Panc1 (cell line): ENCODE data around the gene PARD6B.

Experiments
- CTCF ChIP-seq: fragments of 450-650 bp; IDR thresholded peaks from 2 replicates; pipeline ENCODE4 v1.5.1; 2017; ENCODE audit warnings: mild to moderate bottlenecking
- REST ChIP-seq, 2 experiments: IDR thresholded peaks; 2 replicates each; pipeline ENCODE4 v1.6.1; 2011 to 2012; ENCODE audit warnings: low read depth in 2 of 2, control low read depth in 1 of 2, low read length in 1 of 2, mild to moderate bottlenecking in 1 of 2, moderate library complexity in 1 of 2; ENCODE audit not compliant: insufficient read depth in 1 of 2
- SIN3A ChIP-seq: IDR thresholded peaks from 2 replicates; pipeline ENCODE4 v1.6.1; 2012; ENCODE audit warnings: low read depth, mild to moderate bottlenecking, low read length, moderate library complexity, borderline replicate concordance; ENCODE audit not compliant: insufficient read depth

- TF ChIP-seq CTCF, result no peak
- no peak for TF ChIP-seq REST (IDR thresholded peaks at IDR 0.05; ENCODE audit: insufficient read depth in 1 of 2, low read depth in 2 of 2, low read length in 1 of 2)
- no peak for TF ChIP-seq SIN3A
These were observed 61.6 kb downstream of the PARD6B start for GRCh38 chr20:50792708-50793574.
